Measurements from ENCODE around the gene SFMBT2. TPM values are rescaled to one million over a fixed set of nuclear protein-coding genes. Genes with fewer than 3 reads are reported as not detected.

Gene SFMBT2
- total RNA-seq, 1 donor from 2014 or later = 22.3 TPM

GRCh38 chr10:7409732-7410168 is 1.1 kb downstream of the SFMBT2 start:
- H3K9me3 ChIP-seq = no peaks in the 10 kb centered on the region
- TF ChIP-seq, protein P1, sequence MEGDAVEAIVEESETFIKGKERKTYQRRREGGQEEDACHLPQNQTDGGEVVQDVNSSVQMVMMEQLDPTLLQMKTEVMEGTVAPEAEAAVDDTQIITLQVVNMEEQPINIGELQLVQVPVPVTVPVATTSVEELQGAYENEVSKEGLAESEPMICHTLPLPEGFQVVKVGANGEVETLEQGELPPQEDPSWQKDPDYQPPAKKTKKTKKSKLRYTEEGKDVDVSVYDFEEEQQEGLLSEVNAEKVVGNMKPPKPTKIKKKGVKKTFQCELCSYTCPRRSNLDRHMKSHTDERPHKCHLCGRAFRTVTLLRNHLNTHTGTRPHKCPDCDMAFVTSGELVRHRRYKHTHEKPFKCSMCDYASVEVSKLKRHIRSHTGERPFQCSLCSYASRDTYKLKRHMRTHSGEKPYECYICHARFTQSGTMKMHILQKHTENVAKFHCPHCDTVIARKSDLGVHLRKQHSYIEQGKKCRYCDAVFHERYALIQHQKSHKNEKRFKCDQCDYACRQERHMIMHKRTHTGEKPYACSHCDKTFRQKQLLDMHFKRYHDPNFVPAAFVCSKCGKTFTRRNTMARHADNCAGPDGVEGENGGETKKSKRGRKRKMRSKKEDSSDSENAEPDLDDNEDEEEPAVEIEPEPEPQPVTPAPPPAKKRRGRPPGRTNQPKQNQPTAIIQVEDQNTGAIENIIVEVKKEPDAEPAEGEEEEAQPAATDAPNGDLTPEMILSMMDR (IDR thresholded peaks at IDR 0.05) = no peak
- DNase-seq (no peak), ATAC-seq (no peak)
- intact Hi-C loops (cut with DNase I) = loop anchor here (10.0 kb wide), 1 partner anchor 145 kb away; no protein-coding TSS in a partner anchor
- H3K4me1 ChIP-seq = peaks cover 44% of the 10 kb centered on the region
- H3K27ac ChIP-seq = no peak overlapping the region
- H3K4me3 ChIP-seq = peak overlapping the region; percentile 74
- no peaks in the 10 kb centered on the region for H3K36me3 ChIP-seq
- H3K27me3 ChIP-seq (ENCODE audit: low read depth) = peaks cover 38% of the 10 kb centered on the region

DNA sequence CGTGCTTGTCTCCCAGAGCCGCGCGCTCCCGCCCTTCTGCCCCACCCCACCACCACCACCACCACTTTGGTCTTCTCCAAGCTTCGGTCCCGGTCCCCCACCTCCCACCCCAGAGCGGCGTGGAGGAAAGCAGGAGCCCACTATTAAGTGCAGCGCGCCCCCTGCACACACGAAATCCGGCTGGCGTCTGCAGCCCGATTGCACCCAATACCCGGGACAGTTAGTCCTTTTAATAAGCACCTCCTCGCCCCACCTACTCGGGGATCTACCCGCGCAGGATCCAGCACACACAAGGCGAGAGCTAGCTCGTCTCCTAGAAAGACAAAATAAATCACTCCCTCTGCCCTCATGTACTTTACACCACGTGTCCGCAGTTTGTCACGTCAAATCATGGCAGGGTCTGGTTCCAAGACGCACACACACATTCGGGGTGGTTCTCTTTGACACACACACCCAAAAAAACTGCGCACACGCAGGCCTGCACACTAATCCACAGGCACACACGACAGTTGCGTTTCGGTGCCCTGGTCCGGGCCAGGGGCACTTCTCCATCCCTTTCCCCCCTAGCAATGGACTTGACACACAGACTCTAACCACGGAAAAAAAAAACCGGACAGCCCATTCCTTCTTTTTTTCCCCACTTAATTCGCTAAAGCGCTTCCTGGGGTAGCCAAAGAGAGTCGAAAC is 1.6 kb downstream of the SFMBT2 start:
- intact Hi-C loops (cut with DNase I) = loop anchor here (10.0 kb wide), 1 partner anchor 144 kb away; no protein-coding TSS in a partner anchor
- DNase-seq = peak; percentile 50
- Histone ChIP-seq H3K9me3 (no peaks in the 10 kb centered on the region), H3K27me3 (ENCODE audit: low read depth) (peaks cover 38% of the 10 kb centered on the region), H3K4me3 (peak overlapping the region; percentile 74), H3K27ac (peak overlapping the region; percentile 76), H3K36me3 (no peaks in the 10 kb centered on the region), H3K4me1 (peaks cover 44% of the 10 kb centered on the region)
- TF ChIP-seq, protein P1 (IDR thresholded peaks at IDR 0.05) = no peak
- ATAC-seq = peak in 1 of 2 donors; percentile 1

DNA sequence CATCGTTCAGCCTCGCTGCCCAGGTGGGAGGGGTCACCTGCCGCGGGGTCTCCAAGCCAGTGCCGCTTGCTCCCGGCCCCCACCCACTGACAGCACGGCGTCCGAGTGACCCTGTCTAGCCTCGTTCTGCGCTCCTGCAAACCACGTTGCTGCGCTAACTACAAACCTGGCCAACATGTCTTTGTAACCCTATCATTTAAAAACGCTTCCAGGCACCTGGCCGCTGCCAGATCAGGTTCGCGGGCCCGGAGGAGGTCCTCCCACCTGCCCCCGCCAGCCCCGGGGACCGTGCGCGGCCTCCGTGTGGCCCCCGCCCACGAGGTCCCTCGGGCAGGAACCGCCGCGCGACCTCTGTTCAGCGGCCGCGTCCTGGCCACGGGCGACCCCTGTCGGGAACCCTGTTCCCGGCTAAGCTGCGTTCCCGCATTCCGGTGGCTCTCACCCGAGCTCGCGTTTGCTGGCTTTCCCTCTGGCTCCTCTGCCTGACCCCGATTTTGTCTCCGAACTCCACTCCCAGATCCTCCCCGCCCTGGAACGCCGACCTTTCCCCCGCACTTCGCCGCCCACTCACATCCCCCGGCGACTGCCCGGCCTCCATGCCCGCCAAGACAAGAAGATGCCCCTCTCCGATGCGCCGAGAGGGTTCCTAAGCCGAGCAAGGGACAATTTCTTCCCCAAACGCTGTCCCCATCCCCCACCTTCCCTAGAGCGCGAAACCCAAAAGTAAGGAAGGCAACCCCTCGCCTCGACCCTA is 2.4 kb downstream of the SFMBT2 start:
- TF ChIP-seq, protein P1 (IDR thresholded peaks at IDR 0.05) = peak; percentile 52
- intact Hi-C loops (cut with DNase I) = loop anchor here (10.0 kb wide), 1 partner anchor 144 kb away; no protein-coding TSS in a partner anchor
- DNase-seq (peak; percentile 71), ATAC-seq (peak; percentile 62 to 67)
- peaks cover 37% of the 10 kb centered on the region for H3K27me3 ChIP-seq (ENCODE audit: low read depth)
- H3K27ac ChIP-seq = peak overlapping the region; percentile 76
- H3K36me3 ChIP-seq = no peaks in the 10 kb centered on the region
- no peaks in the 10 kb centered on the region for H3K9me3 ChIP-seq
- peak overlapping the region; percentile 74 for H3K4me3 ChIP-seq
- H3K4me1 ChIP-seq = peaks cover 44% of the 10 kb centered on the region

DNA sequence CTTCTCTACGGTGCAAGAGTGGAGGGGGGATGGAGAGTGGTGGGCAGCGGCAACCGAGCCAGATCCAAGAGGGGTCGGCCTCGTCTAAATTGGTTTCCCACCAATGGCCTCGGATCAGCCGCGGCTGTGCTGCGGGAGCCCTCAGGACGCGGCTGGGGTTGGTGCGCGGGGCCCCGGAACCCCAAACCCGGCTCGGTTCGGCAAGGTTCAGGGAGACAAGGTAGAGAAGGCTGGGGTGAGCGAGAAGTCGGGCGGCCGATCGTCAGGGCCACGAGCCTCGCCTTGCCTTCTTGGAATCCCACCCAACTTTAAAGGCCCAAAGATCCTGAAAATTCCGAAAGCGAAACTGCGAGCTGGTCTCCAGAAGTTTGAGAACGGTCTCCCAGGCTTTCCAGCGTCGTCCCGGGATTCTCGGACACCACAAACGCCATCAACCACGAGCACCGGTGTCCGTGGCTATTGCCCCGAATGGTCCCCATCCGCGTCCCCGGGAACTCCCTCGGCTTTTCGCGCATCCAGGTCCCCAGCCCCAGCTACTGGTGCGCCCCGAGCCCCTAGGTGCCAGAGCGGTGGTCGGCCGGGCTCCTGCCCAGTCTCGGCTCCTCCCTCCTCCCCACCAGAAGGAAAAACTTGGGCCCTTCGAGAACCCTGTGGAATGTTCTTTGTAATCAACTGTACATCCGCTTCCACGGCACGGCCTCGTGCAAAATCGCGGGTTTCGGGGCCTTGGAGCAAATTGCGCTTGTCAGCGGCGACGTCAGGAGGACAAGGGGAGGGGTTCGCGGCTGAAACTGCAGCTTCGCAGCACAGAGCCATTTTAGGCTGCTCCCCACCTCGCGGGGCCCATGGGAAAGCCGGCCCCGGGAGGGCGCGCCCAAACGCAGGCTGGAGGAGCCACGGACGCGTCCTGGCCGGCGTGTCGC is 3.2 kb downstream of the SFMBT2 start:
- Histone ChIP-seq H3K4me1 (peaks cover 37% of the 10 kb centered on the region), H3K9me3 (no peaks in the 10 kb centered on the region), H3K27ac (peak overlapping the region; percentile 76), H3K36me3 (no peaks in the 10 kb centered on the region), H3K4me3 (peak overlapping the region; percentile 74), H3K27me3 (ENCODE audit: low read depth) (peaks cover 28% of the 10 kb centered on the region)
- intact Hi-C loops (cut with DNase I) = loop anchor here (10.0 kb wide), 1 partner anchor 143 kb away; no protein-coding TSS in a partner anchor
- ATAC-seq (peak; percentile 3 to 42), DNase-seq (peak; percentile 72)
- TF ChIP-seq, protein P1 (IDR thresholded peaks at IDR 0.05) = no peak
